ENCODE measurements around the gene RHOD.

- no peak for TF ChIP-seq CTCF (IDR thresholded peaks at IDR 0.05; ENCODE audit: control extremely low read depth in 1 of 3, insufficient read depth in 1 of 3, low read depth in 1 of 3, low read length in 3 of 3)
- no peak for TF ChIP-seq GABPA (IDR thresholded peaks at IDR 0.05; ENCODE audit: borderline replicate concordance, insufficient read depth, low read length)
- TF ChIP-seq CEBPB (IDR thresholded peaks at IDR 0.05; ENCODE audit: low read depth, low read length) = no peak
- TF ChIP-seq, protein P1, sequence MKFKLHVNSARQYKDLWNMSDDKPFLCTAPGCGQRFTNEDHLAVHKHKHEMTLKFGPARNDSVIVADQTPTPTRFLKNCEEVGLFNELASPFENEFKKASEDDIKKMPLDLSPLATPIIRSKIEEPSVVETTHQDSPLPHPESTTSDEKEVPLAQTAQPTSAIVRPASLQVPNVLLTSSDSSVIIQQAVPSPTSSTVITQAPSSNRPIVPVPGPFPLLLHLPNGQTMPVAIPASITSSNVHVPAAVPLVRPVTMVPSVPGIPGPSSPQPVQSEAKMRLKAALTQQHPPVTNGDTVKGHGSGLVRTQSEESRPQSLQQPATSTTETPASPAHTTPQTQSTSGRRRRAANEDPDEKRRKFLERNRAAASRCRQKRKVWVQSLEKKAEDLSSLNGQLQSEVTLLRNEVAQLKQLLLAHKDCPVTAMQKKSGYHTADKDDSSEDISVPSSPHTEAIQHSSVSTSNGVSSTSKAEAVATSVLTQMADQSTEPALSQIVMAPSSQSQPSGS (IDR thresholded peaks at IDR 0.05; ENCODE audit: low read length) = no peak
- TF ChIP-seq POLR2A (IDR thresholded peaks at IDR 0.05; ENCODE audit: control extremely low read depth in 1 of 2, low read depth in 2 of 2, low read length in 2 of 2) = no peak
These were observed 42.3 kb downstream of the RHOD start for GRCh38 chr11:67098799-67099429.

All from H1 (cell line).